Fibroblast of mammary gland (primary cell): ENCODE data around the gene TLR7.

ENCODE experiments used
- DNase-seq: peaks from one replicate; pipeline ENCODE4 v3.0.0-alpha.2; 2010; ENCODE audit warnings: low read depth
- H3K4me3 ChIP-seq: 2 replicates; pipeline ENCODE4 v1.5.1; 2011; ENCODE audit warnings: low read depth, mild to moderate bottlenecking, low read length, moderate library complexity; ENCODE audit not compliant: control insufficient read depth
- TF ChIP-seq, protein P1 (sequence below): conservative IDR thresholded peaks from 2 replicates; pipeline ENCODE4 v1.5.1; 2011; ENCODE audit warnings: low read depth, low read length, inconsistent platforms; ENCODE audit not compliant: control insufficient read depth, insufficient read depth

TLR7 gene

DNA sequence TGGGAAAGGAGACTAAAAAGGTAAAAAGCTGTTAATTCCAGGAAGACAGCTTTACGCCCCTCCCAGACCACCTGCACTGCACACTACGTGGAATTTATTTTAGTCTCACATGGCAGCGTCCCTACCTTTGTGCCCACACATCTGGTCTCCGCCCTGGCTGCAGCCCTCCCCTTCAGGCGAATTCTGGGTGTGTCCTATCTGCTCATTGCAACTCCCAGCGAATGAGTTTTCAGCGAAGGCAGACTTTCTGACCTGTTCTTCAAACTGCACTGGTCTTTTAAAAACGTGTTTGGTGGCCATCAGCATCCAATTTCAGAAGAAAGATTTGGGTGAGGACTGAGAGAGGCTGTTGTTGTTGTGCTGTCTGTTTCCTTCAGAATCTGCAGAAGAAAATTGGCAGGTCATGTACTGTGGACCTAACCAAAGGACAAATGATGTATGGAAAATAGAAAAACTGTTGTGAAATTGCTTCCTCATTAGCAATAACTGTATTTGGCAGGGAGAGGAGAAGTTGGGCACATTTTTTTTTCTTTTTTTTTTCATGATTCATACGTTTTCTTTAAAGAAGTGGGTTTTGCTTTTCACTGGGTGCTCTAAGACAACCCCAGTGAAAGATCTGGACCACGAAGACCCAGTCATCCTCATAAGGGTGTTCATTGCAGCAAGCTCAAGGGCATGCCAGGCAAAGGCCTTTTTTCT lies 43.7 kb downstream of the TLR7 start:
- peak; percentile 8 for DNase-seq
- no peak overlapping the region for H3K4me3 ChIP-seq
- TF ChIP-seq, protein P1, sequence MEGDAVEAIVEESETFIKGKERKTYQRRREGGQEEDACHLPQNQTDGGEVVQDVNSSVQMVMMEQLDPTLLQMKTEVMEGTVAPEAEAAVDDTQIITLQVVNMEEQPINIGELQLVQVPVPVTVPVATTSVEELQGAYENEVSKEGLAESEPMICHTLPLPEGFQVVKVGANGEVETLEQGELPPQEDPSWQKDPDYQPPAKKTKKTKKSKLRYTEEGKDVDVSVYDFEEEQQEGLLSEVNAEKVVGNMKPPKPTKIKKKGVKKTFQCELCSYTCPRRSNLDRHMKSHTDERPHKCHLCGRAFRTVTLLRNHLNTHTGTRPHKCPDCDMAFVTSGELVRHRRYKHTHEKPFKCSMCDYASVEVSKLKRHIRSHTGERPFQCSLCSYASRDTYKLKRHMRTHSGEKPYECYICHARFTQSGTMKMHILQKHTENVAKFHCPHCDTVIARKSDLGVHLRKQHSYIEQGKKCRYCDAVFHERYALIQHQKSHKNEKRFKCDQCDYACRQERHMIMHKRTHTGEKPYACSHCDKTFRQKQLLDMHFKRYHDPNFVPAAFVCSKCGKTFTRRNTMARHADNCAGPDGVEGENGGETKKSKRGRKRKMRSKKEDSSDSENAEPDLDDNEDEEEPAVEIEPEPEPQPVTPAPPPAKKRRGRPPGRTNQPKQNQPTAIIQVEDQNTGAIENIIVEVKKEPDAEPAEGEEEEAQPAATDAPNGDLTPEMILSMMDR: no peak

DNA sequence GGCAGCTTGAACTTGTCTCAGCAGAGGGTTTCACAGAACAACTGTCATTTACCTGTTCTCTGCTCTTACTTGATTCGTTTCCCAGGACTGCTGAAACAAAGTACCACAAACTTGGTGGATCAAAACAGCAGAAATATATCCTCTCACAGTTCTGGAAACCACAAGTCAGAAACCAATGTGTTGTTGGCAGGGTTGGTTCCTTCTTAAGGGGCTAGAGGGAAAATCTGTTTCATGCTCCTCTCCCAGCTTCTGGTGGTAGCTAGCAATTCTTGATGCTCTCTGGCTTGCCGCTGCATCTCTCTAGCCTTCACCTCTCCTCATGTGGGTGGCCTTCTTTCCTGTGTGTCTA lies 44.2 kb downstream of the TLR7 start:
- TF ChIP-seq, protein P1: no peak
- DNase-seq: no peak
- no peak overlapping the region for H3K4me3 ChIP-seq

DNA sequence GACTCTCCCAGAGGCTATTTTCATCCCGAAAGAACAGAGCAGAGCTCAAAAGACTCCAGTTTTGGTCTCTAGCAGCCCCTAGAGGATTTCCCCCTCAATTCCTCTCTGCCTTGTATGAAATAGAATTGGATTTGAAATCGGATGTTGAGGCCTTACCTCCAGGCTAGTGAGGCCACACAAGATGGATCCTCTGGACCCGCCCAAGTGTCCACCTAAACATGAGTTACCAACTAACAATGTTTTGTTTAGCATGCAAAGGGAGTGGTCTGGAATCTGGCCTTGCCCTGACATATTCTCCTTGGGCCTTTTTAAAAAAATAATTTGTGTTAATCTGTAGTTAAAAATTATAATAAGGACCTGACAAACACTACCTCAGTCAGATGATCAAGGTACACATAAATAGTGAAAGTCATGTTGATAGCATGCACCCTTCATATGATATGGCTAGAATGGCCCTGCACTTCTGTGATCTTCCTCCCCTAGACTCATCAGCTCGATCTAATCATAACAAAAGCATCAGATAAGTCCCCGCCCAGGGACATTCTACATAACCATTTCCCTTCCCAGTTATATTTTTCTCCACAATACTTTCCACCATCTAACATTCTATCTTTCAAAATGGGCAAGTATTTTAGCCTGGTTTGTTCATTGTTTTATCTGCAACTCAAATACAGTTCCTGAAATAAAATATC lies 46.1 kb downstream of the TLR7 start:
- TF ChIP-seq, protein P1: no peak
- DNase-seq: no peak

DNA sequence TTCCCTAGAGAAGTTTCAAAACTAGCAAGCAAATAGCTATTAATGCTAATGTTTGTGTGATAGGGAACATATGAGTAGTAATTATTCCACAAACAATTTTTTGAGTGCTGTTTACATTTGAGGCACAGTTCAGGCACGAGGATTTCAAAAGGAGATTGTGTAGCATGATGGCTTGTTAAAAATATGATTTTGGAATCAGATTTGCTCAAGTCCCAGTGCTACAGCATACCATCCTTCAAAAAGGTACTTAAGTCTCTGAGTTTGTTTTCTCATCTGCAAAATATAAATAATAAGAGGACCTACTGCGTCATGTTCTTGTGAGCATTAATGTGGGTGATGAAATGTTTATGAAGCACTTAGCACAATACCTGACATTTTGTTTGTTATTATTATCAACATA lies 50.9 kb downstream of the TLR7 start:
- TF ChIP-seq, protein P1: no peak
- H3K4me3 ChIP-seq: no peak overlapping the region
- DNase-seq: no peak

More for the DNA sequence above, 46.1 kb downstream of the TLR7 start:
- no peak overlapping the region for H3K4me3 ChIP-seq

DNA sequence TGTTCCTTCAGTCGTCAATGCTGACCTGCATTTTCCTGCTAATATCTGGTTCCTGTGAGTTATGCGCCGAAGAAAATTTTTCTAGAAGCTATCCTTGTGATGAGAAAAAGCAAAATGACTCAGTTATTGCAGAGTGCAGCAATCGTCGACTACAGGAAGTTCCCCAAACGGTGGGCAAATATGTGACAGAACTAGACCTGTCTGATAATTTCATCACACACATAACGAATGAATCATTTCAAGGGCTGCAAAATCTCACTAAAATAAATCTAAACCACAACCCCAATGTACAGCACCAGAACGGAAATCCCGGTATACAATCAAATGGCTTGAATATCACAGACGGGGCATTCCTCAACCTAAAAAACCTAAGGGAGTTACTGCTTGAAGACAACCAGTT lies 52.2 kb downstream of the TLR7 start:
- DNase-seq: no peak
- H3K4me3 ChIP-seq: no peak overlapping the region
- TF ChIP-seq, protein P1: no peak

DNA sequence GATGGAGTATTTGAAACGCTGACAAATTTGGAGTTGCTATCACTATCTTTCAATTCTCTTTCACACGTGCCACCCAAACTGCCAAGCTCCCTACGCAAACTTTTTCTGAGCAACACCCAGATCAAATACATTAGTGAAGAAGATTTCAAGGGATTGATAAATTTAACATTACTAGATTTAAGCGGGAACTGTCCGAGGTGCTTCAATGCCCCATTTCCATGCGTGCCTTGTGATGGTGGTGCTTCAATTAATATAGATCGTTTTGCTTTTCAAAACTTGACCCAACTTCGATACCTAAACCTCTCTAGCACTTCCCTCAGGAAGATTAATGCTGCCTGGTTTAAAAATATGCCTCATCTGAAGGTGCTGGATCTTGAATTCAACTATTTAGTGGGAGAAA lies 52.7 kb downstream of the TLR7 start:
- H3K4me3 ChIP-seq: no peak overlapping the region
- TF ChIP-seq, protein P1: no peak
- DNase-seq: no peak
